NB4 (cell line): ENCODE measurements around the gene FCRLB.

Experiments
- DNase-seq: peaks from one replicate; pipeline ENCODE4 v3.0.0; 2010; ENCODE audit warnings: low read depth
- H3K4me3 ChIP-seq: one replicate; pipeline ENCODE4 v1.5.1; 2011; ENCODE audit warnings: mild to moderate bottlenecking, low read depth, low read length, moderate library complexity
- MAX ChIP-seq: IDR thresholded peaks from 2 replicates; pipeline ENCODE4 v1.6.1; 2011; ENCODE audit warnings: low read depth, low read length
- MYC ChIP-seq: IDR thresholded peaks from 2 replicates; pipeline ENCODE4 v1.6.1; 2011; ENCODE audit warnings: low read depth, low read length
- POLR2A ChIP-seq: IDR thresholded peaks from 2 replicates; pipeline ENCODE4 v1.6.1; 2011; ENCODE audit warnings: mild to moderate bottlenecking; ENCODE audit not compliant: insufficient read length; ENCODE audit errors: extremely low read depth
- TF ChIP-seq, protein P1 (sequence below): IDR thresholded peaks from one replicate; pipeline ENCODE4 v1.5.1; 2012; ENCODE audit warnings: low read depth, low read length

FCRLB gene

GRCh38 chr1:161747801-161748200 is 26.5 kb downstream of the FCRLB start:
- no peak for DNase-seq
- H3K4me3 ChIP-seq = no peak overlapping the region
- TF ChIP-seq MYC (no peak), MAX (no peak), POLR2A (no peak)
- TF ChIP-seq, protein P1, sequence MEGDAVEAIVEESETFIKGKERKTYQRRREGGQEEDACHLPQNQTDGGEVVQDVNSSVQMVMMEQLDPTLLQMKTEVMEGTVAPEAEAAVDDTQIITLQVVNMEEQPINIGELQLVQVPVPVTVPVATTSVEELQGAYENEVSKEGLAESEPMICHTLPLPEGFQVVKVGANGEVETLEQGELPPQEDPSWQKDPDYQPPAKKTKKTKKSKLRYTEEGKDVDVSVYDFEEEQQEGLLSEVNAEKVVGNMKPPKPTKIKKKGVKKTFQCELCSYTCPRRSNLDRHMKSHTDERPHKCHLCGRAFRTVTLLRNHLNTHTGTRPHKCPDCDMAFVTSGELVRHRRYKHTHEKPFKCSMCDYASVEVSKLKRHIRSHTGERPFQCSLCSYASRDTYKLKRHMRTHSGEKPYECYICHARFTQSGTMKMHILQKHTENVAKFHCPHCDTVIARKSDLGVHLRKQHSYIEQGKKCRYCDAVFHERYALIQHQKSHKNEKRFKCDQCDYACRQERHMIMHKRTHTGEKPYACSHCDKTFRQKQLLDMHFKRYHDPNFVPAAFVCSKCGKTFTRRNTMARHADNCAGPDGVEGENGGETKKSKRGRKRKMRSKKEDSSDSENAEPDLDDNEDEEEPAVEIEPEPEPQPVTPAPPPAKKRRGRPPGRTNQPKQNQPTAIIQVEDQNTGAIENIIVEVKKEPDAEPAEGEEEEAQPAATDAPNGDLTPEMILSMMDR = no peak

DNA sequence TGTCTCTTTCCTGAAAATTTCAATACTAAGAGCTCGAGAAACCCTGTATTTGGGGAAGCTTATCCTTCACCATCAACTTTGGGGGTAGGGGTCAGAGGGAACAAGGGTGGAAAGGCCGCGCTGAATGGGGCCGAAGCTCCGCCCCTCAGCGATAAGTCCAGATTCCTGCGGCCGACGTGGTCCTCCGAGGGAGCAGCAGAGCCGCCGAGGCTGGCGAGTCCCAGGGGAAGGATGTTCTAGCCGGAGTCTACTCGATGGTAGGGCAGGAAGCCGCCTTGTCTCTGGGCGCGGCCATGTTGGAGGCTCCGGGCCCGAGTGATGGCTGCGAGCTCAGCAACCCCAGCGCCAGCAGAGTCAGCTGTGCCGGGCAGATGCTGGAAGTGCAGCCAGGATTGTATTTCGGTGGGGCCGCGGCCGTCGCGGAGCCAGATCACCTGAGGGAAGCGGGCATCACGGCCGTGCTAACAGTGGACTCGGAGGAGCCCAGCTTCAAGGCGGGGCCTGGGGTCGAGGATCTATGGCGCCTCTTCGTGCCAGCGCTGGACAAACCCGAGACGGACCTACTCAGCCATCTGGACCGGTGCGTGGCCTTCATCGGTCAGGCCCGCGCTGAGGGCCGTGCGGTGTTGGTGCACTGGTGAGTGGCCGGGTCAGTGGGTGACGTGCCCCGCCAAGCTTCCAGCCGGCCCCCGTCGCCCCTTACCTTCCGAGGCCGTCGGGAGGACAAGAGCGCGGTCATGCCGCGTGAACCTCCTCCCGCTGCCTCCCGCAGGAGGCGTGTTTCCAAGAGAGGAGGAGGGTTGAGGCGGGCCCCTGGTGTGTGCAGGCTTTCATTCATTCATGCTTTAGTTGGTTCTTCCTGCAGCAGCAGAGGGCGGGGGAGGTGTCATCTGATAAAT is 28.4 kb downstream of the FCRLB start, which contains the start of gene DUSP12:
TSS of gene DUSP12 (plus strand) at position 278 of the 899 bp plus-strand sequence. CDS start at position 294, 16 bp downstream.
- peak within 1 kb of the TSS; percentile 95 for H3K4me3 ChIP-seq
- TF ChIP-seq POLR2A (peak; percentile 67), MYC (0 out of 2 replicates have a peak, but pooled peaks have one; percentile 31), MAX (peak; percentile 51; the same call in 1 of the 2 replicates)
- TF ChIP-seq, protein P1 = peak; percentile 28
- peak; percentile 98 for DNase-seq

DNA sequence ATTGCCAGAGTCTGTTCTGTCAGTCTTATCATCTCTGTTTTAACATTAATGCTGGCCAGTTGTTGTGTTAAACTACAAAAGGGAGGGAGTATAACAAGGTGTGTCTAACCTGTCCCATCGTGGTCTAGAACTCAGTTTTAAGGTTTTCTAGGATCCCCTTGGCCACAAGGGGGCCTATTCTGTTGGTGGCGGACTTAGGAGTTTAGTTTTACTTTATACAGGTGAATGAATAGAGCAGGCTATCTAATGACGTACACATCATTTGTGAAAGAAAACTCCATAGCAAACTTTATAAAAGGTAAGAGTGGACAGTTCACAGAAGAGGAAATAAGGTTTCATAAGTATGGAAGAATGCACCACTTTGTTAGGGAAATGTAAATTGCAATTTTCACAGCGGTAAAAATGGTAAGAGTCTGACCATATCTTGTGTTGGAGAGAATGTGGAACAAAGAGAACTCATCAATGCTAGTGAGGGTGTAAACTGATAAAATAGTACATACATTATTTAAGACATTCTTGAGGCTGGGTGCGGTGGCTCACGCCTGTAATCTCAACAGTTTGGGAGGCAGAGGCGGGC is 42.3 kb downstream of the FCRLB start:
- peak; percentile 41 for DNase-seq

GRCh38 chr1:161766102-161766981 is 45.0 kb downstream of the FCRLB start, which contains the start of gene ATF6:
TSS of gene ATF6 (plus strand) at chr1:161766320. CDS start at chr1:161766361, 41 bp downstream.
- DNase-seq = peak; percentile 93
- peak within 1 kb of the TSS; percentile 88 for H3K4me3 ChIP-seq
- TF ChIP-seq POLR2A (peak; percentile 54), MAX (peak; percentile 76), MYC (peak; percentile 86)
- TF ChIP-seq, protein P1 = no peak

More for the DNA sequence above, 42.3 kb downstream of the FCRLB start:
- TF ChIP-seq, protein P1 = peak; percentile 64
- no peak for TF ChIP-seq MAX
- no peak overlapping the region for H3K4me3 ChIP-seq

GRCh38 chr1:161768461-161768860 is 47.1 kb downstream of the FCRLB start:
- DNase-seq = no peak
- TF ChIP-seq POLR2A (no peak), MAX (no peak), MYC (no peak)
- TF ChIP-seq, protein P1 = no peak

More at GRCh38 chr1:161768461-161768860, 47.1 kb downstream of the FCRLB start:
- H3K4me3 ChIP-seq = no peak overlapping the region
